ENCODE measurements around the gene TMEM250. TPM values are rescaled to one million over a fixed set of nuclear protein-coding genes. Genes with fewer than 3 reads are reported as not detected.

The TMEM250 gene
- total RNA-seq, 4 donors from 2014 or later: 28.7 to 66.1 (median 45.3) TPM

DNA sequence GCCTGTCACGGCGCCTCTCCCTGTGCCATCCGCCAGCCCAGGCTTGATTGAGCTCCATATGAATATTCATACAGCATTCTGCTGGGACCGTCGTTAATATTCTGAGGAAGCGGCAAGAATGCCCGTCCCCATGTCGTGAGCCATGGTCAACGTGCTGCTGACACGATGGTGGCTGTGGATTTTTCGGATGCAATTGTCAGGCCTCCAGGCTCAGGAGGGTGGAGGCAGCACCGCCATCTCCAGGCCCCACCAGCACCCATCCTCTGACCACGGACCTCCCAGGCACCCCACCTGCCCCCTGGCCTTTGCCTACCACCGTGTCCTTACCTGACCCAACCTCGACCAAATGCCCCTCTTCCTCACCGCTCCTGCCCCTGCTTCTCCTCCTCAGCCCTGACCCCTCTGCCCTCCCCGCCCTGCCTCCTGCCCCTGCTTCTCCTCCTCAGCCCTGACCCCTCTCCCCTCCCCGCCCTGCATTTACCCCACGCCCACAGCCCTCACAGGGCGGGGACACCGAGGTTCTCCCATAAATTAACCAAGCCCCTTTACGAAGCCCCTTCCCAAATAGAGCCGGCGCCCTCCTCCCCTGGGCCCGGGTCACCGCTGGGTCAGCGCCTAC, 9.9 kb downstream of the TMEM250 start:
- peaks cover 0 to 3% of the 10 kb centered on the region in 2 donors for H3K36me3 ChIP-seq
- no peak for TF ChIP-seq EP300 (IDR thresholded peaks at IDR 0.05)
- WGBS, 2 donors (ENCODE audit: low coverage in 1 of 2): 90% methylated on average over 9 of the region's 27 CpGs; no CpG with 5 or more reads in 1 of the 2 donors
- H3K9me3 ChIP-seq: no peaks in the 10 kb centered on the region
- no peak for ATAC-seq
- peaks cover 4% of the 10 kb centered on the region for H3K27me3 ChIP-seq
- H3K4me3 ChIP-seq: peak overlapping the region in 1 of 2 donors; percentile 48
- H3K27ac ChIP-seq: peak overlapping the region; percentile 30 to 88 (median 86)
- peaks cover 2 to 82% (median 34%) of the 10 kb centered on the region in 3 donors for H3K4me1 ChIP-seq

DNA sequence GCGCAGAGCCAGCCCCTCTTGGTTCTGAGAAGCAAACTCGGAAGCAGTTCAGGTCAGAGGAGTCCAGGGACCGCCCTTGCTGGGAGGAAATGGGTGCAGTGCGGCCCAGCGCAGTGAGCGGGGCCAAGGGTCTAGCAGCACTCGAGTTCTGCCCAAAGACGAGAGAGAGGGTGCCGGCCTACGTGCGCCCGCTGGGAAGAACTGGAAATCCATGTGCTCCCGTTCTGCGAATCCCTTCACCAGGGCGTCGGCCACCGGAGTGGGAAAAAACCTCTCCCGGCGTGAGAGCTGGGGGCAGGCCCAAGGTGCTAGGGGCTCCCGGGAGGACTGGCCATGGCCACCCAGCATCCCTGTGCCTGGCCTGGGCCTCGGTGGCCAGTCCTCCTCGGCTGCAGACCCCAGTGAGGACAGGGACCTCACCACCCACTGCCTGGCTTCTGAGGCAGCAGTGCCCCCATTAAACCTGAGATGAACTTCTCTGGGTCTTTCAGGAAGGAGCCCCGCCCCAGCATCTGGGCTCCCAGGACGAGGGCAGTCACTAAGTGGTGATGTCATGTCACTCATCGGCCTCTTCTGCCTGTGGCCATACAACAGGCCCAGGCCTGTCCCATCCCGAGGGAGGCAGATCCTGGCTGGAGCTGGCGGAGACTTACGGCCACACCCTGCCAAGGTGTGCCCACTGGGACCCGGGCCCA, 10.6 kb downstream of the TMEM250 start:
- TF ChIP-seq, protein P1, sequence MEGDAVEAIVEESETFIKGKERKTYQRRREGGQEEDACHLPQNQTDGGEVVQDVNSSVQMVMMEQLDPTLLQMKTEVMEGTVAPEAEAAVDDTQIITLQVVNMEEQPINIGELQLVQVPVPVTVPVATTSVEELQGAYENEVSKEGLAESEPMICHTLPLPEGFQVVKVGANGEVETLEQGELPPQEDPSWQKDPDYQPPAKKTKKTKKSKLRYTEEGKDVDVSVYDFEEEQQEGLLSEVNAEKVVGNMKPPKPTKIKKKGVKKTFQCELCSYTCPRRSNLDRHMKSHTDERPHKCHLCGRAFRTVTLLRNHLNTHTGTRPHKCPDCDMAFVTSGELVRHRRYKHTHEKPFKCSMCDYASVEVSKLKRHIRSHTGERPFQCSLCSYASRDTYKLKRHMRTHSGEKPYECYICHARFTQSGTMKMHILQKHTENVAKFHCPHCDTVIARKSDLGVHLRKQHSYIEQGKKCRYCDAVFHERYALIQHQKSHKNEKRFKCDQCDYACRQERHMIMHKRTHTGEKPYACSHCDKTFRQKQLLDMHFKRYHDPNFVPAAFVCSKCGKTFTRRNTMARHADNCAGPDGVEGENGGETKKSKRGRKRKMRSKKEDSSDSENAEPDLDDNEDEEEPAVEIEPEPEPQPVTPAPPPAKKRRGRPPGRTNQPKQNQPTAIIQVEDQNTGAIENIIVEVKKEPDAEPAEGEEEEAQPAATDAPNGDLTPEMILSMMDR (IDR thresholded peaks at IDR 0.05): no peak
- TF ChIP-seq POLR2AphosphoS5 (IDR thresholded peaks at IDR 0.05) (no peak), EP300 (IDR thresholded peaks at IDR 0.05) (no peak), POLR2A (IDR thresholded peaks at IDR 0.05) (no peak)
- ATAC-seq: no peak
- peak overlapping the region in 3 of 4 donors; percentile 86 to 88 (median 87) for H3K27ac ChIP-seq
- H3K9me3 ChIP-seq: no peaks in the 10 kb centered on the region
- peaks cover 11% of the 10 kb centered on the region for H3K27me3 ChIP-seq
- no peaks in the 10 kb centered on the region for H3K36me3 ChIP-seq
- H3K4me1 ChIP-seq: peaks cover 2 to 87% (median 34%) of the 10 kb centered on the region in 3 donors
- no peak overlapping the region for H3K4me3 ChIP-seq
- 40 to 92% methylated on average over 1 to 13 of the region's 29 CpGs for WGBS, 2 donors (ENCODE audit: low coverage in 1 of 2)

DNA sequence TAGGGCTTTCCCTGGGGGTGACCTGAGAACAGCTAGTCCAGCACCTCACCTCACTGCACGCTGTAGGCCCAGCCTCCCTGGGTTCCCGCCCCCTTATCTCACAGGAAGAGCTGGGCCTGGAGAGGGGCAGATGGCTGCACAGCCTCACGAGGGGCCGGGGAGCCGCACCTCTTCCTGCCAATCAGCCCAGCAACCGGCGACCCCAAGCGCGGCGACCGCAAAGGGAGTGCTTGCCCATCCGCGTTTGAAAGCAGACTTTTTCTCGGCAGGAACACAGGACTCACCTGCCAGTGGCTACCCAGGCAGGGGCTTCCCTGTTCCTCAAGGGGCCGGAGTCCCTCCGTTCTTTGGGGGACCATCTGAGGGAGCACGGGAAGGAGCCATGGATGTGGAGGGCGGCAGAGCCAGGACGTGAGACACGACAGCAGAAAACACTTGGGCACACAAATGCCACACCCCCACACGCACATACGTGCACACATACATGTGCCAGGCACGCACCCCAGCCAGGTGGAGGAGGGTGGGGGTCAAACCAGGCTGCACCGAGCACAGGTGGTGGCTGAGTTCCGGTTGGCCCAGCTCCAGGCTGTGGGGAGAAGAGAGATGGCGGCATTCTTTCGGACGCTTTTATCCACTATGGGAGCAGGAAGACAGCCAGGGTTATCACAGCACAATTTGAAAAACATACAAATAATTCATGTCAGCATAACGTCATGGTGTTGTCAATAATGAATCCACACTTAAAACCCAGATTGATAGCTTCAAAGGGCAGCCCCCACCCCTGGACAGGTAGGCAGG, 11.3 kb downstream of the TMEM250 start:
- no peaks in the 10 kb centered on the region for H3K36me3 ChIP-seq
- no peak overlapping the region for H3K4me3 ChIP-seq
- H3K27me3 ChIP-seq: peaks cover 11% of the 10 kb centered on the region
- H3K4me1 ChIP-seq: peaks cover 2 to 87% (median 34%) of the 10 kb centered on the region in 3 donors
- peak overlapping the region in 3 of 4 donors; percentile 86 to 88 (median 87) for H3K27ac ChIP-seq
- TF ChIP-seq POLR2A (IDR thresholded peaks at IDR 0.05) (no peak), EP300 (IDR thresholded peaks at IDR 0.05) (no peak), POLR2AphosphoS5 (IDR thresholded peaks at IDR 0.05) (no peak)
- TF ChIP-seq, protein P1 (IDR thresholded peaks at IDR 0.05): no peak
- H3K9me3 ChIP-seq: no peaks in the 10 kb centered on the region
- 80 to 81% methylated on average over 4 to 6 of the region's 29 CpGs for WGBS, 2 donors (ENCODE audit: low coverage in 1 of 2)
- no peak for ATAC-seq

DNA sequence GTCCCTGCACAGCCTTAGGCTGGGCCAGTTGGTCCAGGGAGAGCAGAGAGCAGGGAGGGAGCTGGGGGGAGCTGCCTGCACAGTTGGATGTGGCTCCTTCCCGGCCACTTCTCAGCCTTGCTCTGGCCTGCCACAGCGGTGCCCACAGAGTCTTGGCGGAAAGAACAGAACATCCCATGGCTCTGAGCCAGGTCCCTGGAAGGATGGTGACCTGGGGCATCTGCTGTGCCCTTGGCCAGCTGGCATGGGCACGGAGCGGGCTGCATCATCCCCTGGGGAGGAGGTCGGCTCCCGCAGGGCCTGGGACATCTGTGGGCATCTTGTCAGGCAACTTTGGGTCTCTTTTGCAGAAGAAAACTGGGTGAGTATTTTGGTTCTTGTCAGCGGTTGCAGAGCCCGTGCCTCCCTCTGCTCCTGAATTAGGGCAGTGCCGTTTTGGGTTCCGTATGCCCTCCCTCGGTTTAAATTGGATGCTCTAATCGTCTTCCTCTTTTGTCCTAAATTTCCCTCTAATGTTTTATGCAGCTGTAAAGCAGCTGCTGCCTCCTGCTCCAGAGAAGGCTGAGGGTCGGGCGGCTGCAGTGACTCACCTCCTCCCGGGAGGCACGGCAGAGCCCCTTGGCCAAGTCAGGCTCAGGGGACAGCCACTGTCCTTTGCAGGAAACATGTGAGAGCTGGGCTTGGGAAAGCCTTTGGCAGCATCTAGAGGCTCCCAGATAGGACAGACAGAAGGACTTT, 13.1 kb downstream of the TMEM250 start:
- peaks cover 16% of the 10 kb centered on the region for H3K27me3 ChIP-seq
- H3K4me1 ChIP-seq: peaks cover 2 to 72% (median 34%) of the 10 kb centered on the region in 3 donors
- H3K36me3 ChIP-seq: no peaks in the 10 kb centered on the region
- ATAC-seq: peak; percentile 20
- peak overlapping the region in 2 of 4 donors; percentile 30 to 37 for H3K27ac ChIP-seq
- H3K4me3 ChIP-seq: no peak overlapping the region
- H3K9me3 ChIP-seq: no peaks in the 10 kb centered on the region
- WGBS, 2 donors (ENCODE audit: low coverage in 1 of 2): 11 to 29% methylated on average over 3 to 6 of the region's 17 CpGs
- no peak for TF ChIP-seq POLR2AphosphoS5 (IDR thresholded peaks at IDR 0.05)
- TF ChIP-seq, protein P1 (IDR thresholded peaks at IDR 0.05): no peak
- no peak for TF ChIP-seq EP300 (IDR thresholded peaks at IDR 0.05)
- no peak for TF ChIP-seq POLR2A (IDR thresholded peaks at IDR 0.05)

All from gastroesophageal sphincter (tissue), 4 donors.